Measurements from ENCODE around the gene NKD2.

The NKD2 gene

DNA sequence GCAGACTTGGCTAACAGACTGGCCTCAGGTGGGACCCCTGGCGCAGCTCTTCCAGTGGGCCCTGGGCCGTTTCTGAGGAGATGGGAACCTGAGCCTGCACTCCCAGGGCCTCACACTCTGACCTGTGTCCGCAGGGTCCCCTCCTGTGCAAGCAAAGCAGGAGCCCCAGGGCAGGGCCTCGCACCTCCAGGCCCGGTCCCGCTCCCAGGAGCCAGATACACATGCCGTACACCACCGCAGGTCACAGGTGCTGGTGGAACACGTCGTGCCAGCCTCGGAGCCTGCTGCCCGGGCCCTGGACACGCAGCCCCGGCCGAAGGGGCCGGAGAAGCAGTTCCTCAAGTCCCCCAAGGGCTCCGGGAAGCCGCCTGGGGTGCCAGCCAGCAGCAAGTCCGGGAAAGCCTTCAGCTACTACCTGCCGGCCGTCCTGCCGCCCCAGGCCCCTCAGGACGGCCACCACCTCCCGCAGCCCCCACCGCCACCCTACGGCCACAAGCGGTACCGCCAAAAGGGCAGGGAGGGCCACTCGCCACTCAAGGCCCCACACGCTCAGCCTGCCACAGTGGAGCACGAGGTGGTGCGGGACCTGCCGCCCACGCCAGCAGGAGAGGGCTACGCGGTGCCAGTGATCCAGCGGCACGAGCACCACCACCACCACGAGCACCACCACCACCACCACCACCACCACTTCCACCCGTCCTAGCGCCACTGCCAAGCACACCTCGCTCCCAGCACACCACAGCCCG lies 29.2 kb downstream of the NKD2 start:
- Histone ChIP-seq H3F3A (ENCODE audit: insufficient read depth) (no peaks in the 10 kb centered on the region), H3K9ac (ENCODE audit: low read length) (no peak overlapping the region), H3K79me2 (ENCODE audit: insufficient read depth, low read length) (no peaks in the 10 kb centered on the region), H3K9me3 (ENCODE audit: insufficient read depth, low read length) (no peaks in the 10 kb centered on the region), H3K27me3 (ENCODE audit: low read length) (no peaks in the 10 kb centered on the region), H4K20me1 (ENCODE audit: low read depth, low read length) (no peaks in the 10 kb centered on the region), H3K4me2 (ENCODE audit: low read depth, low read length, poor library complexity, severe bottlenecking) (no peak overlapping the region), H3K27ac (ENCODE audit: low read depth, low read length) (no peak overlapping the region), H3K4me3 (ENCODE audit: insufficient read depth, low read length, poor library complexity, severe bottlenecking) (no peak overlapping the region), H2AFZ (ENCODE audit: low read depth, low read length, severe bottlenecking) (no peak overlapping the region), H3K36me3 (ENCODE audit: low read length) (no peaks in the 10 kb centered on the region), H3K9me2 (replicated peaks; ENCODE audit: insufficient read depth, low read length) (no peaks in the 10 kb centered on the region)
- TF ChIP-seq, protein P1, sequence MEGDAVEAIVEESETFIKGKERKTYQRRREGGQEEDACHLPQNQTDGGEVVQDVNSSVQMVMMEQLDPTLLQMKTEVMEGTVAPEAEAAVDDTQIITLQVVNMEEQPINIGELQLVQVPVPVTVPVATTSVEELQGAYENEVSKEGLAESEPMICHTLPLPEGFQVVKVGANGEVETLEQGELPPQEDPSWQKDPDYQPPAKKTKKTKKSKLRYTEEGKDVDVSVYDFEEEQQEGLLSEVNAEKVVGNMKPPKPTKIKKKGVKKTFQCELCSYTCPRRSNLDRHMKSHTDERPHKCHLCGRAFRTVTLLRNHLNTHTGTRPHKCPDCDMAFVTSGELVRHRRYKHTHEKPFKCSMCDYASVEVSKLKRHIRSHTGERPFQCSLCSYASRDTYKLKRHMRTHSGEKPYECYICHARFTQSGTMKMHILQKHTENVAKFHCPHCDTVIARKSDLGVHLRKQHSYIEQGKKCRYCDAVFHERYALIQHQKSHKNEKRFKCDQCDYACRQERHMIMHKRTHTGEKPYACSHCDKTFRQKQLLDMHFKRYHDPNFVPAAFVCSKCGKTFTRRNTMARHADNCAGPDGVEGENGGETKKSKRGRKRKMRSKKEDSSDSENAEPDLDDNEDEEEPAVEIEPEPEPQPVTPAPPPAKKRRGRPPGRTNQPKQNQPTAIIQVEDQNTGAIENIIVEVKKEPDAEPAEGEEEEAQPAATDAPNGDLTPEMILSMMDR (IDR thresholded peaks at IDR 0.05; ENCODE audit: insufficient read depth, low read length, poor library complexity, severe bottlenecking): no peak
- no peak for TF ChIP-seq EZH2phosphoT487 (conservative IDR thresholded peaks at IDR 0.05; ENCODE audit: low read length)

GRCh38 chr5:1038417-1039209 lies 30.0 kb downstream of the NKD2 start:
- Histone ChIP-seq H3K79me2 (ENCODE audit: insufficient read depth, low read length) (no peaks in the 10 kb centered on the region), H3K9me2 (replicated peaks; ENCODE audit: insufficient read depth, low read length) (no peaks in the 10 kb centered on the region), H3K9ac (ENCODE audit: low read length) (no peak overlapping the region), H3K9me3 (ENCODE audit: insufficient read depth, low read length) (no peaks in the 10 kb centered on the region), H4K20me1 (ENCODE audit: low read depth, low read length) (no peaks in the 10 kb centered on the region), H2AFZ (ENCODE audit: low read depth, low read length, severe bottlenecking) (no peak overlapping the region), H3K27me3 (ENCODE audit: low read length) (no peaks in the 10 kb centered on the region), H3K4me2 (ENCODE audit: low read depth, low read length, poor library complexity, severe bottlenecking) (no peak overlapping the region), H3K27ac (ENCODE audit: low read depth, low read length) (no peak overlapping the region), H3K36me3 (ENCODE audit: low read length) (no peaks in the 10 kb centered on the region), H3K4me3 (ENCODE audit: insufficient read depth, low read length, poor library complexity, severe bottlenecking) (no peak overlapping the region), H3F3A (ENCODE audit: insufficient read depth) (no peaks in the 10 kb centered on the region)
- TF ChIP-seq, protein P1 (IDR thresholded peaks at IDR 0.05; ENCODE audit: insufficient read depth, low read length, poor library complexity, severe bottlenecking): no peak
- no peak for TF ChIP-seq EZH2phosphoT487 (conservative IDR thresholded peaks at IDR 0.05; ENCODE audit: low read length)

- Histone ChIP-seq H3K9me3 (ENCODE audit: insufficient read depth, low read length) (no peaks in the 10 kb centered on the region), H3K36me3 (ENCODE audit: low read length) (no peaks in the 10 kb centered on the region)
Measured at GRCh38 chr5:1039210-1039548, 30.6 kb downstream of the NKD2 start.

More at GRCh38 chr5:1039210-1039548, 30.6 kb downstream of the NKD2 start:
- TF ChIP-seq EZH2phosphoT487 (conservative IDR thresholded peaks at IDR 0.05; ENCODE audit: low read length): no peak
- TF ChIP-seq, protein P1 (IDR thresholded peaks at IDR 0.05; ENCODE audit: insufficient read depth, low read length, poor library complexity, severe bottlenecking): no peak
- H2AFZ ChIP-seq (ENCODE audit: low read depth, low read length, severe bottlenecking): no peak overlapping the region
- H3K9me2 ChIP-seq (replicated peaks; ENCODE audit: insufficient read depth, low read length): no peaks in the 10 kb centered on the region
- H3K4me3 ChIP-seq (ENCODE audit: insufficient read depth, low read length, poor library complexity, severe bottlenecking): no peak overlapping the region
- no peak overlapping the region for H3K27ac ChIP-seq (ENCODE audit: low read depth, low read length)
- no peak overlapping the region for H3K4me2 ChIP-seq (ENCODE audit: low read depth, low read length, poor library complexity, severe bottlenecking)
- H3K27me3 ChIP-seq (ENCODE audit: low read length): no peaks in the 10 kb centered on the region
- H3K9ac ChIP-seq (ENCODE audit: low read length): no peak overlapping the region
- H3K79me2 ChIP-seq (ENCODE audit: insufficient read depth, low read length): no peaks in the 10 kb centered on the region
- H4K20me1 ChIP-seq (ENCODE audit: low read depth, low read length): no peaks in the 10 kb centered on the region
- no peaks in the 10 kb centered on the region for H3F3A ChIP-seq (ENCODE audit: insufficient read depth)
